Amniotic stem cell (primary cell): Measurements from ENCODE around the gene USP49.

Source experiments
- DNase-seq: peaks from one replicate; lab custom pipeline; 2025; lab: John Stamatoyannopoulos, UW

USP49 gene

DNA sequence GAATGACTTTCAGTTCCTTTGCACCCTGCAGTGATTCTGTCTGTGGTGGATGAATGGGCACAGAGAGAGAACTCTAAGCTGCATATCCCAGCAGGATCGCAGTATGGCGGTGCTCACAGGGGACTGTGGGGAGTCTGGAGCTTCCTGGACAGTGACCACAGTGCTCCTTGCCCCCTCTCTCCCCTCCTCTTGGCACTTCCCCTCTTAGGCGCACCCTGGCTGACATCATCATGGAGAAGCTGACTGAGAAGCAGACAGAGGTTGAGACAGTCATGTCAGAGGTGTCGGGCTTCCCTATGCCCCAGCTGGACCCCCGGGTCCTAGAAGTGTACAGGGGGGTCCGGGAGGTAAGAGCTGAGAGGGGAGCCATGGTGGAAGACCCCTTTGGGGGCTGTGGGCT, 34.7 kb upstream of the USP49 start:
- DNase-seq, result no peak

DNA sequence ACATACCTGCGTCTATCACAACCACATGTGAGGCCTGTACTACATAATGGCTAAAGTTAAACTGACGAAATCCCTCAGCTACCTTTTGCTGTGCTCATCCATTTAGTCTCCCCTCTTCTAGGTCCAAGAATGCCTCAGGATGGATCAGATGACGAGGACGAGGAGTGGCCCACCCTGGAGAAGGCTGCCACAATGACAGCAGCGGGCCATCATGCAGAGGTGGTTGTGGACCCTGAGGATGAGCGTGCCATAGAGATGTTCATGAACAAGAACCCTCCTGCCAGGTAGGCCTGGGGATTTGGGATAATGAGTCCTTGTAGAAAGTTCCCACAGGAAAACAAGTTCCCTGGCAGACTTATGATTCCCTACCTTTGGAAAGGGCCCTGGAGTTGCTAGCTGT, 32.1 kb upstream of the USP49 start:
- DNase-seq, result no peak

DNA sequence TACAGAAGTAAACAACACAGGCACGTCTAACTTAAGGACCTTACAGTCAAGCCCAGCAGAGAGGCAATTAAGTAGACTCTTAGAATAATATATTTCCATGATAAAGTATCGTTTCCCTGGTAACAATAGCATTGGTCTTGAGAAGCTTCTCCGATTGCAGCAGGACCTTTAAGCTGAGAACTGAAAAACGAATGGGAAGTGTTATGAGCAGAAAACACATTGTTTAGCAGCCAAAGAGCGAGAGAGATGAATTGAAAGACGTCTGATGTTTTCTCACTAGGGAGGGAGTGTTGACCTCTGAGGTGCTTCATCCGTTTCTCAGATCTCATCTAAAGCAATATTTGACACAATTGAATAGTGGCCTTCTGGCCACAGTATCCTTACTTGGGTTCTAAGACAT, 27.0 kb upstream of the USP49 start:
- DNase-seq, result no peak

DNA sequence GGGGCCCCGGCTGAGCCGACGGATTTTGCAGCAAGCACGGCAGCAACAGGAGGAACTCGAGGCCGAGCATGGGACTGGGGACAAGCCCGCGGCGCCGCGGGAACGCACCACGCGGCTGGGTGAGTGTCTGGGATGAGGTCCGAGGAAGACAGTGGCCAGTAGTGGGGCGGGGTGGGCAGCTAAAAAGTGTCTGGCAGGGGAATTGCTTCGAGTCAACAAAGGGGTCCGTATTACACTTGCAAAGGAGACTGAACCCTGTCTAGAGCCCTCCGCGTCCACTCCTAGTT, 26.5 kb upstream of the USP49 start:
- no peak for DNase-seq

DNA sequence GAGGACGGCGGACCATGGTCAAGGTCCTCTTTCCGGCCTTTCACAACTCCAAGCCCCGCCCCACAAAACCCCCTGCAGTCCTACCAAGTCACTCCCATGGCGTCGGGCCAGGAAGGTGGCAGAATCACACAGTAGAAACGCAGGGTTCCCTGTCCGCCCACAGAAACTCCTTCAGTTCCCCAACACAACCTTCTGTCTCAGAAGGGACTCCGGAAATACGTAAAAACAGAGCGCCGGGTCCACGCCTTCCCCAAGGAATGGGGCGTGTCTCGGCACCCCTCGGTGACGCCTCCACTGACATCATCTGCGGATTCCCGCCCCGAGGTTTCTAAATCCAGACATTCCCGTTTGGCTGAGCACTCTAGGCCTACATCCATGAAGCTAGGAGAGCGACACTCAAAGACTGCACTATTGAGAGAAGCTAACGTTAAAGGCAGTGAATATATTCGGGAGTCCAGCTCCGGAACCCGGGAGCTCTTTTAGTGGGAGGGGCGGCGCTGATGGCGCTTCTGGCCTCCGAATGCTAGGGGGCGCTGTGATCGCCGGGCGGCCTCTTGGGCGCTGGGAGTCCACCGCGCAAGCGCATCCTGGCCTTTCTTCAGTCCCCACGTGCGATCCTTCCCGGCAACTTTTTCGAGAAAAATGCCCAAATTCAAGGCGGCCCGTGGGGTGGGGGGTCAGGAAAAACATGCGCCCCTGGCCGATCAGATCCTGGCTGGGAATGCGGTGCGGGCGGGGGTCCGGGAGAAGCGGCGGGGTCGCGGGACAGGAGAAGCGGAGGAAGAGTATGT, 25.9 kb upstream of the USP49 start, which contains the start of the genes BYSL and MED20:
Gene BYSL (plus strand): TSS at position 579 of the 791 bp plus-strand sequence. CDS start 64 bp downstream, at position 643.
Gene MED20 (minus strand): TSS at position 219 of the 791 bp plus-strand sequence. CDS start 121 bp downstream, at position 98.
- peak; percentile 83 for DNase-seq

DNA sequence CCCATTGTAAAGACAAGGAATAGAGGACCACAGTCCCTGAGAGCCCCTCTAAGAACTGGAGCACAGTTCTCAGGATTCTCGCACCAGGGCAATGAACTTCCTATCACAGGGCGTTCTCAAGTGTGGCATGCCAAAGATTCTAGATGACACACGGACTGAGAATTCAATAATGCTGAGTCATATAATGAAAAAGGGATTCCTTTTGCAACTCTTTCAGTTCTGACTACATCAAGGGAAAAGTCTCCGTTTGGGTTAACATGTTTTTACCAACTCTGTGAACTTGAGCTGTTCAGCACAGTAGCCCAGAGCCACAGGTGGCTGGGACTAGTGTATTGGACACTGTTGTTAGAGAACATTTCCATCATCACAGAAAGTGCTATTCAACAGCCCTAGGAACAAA, 22.4 kb upstream of the USP49 start:
- DNase-seq, result peak; percentile 79

DNA sequence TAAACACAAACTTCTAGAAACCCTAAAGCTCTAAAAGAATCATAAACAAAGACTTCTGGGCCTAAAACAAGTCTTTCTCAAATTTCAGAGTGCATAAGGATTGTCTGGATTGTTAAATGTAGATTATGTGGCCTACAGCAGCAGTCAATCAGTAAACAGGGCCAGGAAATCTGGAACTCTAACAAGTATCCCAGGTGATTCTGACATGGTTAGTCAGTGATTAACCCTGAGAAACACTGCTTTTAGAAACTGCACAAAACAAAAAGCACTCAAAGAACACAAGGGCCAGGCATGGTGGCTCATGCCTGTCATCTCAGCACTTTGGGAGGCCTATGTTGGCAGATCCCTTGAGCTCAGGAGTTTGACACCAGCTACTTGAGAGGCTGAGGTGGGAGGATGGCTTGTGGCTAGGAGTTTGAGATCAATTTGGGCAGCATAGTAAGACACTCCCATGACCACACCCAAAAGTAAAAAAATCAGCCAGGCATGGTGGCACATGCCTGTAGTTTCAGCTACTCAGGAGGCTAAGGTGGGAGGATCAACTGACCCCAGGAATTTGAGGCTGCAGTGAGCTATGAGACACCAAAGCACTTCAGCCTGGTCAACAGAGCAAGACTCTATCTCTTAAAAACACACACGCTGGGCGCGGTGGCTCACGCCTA, 19.8 kb upstream of the USP49 start:
- no peak for DNase-seq

DNA sequence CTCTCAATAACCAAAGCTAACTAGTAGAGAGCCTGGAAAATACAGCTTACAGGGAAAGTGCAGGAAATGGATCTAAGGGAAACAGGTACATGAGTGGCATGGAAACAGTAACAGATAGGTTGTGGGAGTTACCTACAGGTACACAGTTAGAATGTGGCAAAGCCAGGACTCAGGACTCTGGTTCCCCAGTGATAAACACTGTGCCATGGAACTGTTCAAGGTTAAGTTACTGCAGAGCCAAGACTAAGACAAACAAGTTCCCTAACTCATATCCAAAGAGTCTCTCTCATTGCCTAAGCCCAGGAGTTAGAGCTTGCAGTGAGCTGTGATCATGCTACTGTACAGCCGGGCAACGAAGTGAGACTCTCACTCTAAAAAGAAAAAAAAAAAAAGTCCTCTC, 19.2 kb upstream of the USP49 start:
- no peak for DNase-seq

DNA sequence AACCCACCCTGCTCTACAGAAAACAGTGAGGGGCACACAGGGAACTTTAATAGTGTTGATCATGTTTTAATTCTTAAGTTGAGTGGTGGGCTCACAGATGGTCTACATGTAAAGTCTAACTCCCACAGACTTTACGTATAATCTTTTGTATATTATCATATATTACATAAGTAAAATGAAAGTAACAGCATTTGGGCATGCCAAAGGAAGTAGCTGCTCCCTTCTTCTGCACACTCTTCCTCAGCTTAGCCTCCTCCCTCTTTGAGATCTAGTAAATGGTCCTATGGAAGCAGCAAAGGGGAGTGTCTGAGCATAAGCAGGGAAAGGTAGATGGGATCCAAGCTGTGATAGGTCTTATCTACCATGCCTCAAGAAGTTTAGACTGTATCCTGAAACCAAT, 14.6 kb upstream of the USP49 start:
- DNase-seq, result no peak

DNA sequence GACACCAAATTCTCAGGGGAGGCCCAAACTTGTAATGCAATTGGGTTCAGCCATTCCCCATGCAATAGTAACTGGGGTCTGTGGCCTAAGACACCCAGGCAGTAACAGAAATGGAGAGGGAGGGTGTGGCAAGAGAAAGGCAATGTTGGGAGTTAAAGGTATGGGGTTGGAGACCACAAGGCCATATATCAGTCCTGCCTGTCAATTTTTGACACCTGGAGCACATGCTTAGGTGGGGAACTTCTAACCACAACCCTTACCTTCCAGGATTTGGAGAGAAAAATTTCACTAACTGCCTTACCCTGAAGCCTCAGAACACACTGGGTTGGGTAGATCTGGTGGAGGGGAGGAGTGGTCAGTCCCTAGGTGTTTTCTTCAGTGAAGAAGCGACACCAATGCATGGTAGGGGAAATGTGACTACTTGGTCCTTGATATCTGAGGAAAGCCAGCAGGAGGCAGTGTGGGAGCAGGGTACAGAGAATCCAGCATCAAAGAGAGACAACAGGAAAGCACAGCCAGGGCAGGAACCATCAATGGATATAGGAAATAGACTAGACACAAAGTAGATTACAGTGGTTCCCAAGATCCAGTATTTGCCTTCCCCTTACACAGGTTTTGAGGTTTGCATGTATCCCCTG, 6.8 kb upstream of the USP49 start:
- no peak for DNase-seq

DNA sequence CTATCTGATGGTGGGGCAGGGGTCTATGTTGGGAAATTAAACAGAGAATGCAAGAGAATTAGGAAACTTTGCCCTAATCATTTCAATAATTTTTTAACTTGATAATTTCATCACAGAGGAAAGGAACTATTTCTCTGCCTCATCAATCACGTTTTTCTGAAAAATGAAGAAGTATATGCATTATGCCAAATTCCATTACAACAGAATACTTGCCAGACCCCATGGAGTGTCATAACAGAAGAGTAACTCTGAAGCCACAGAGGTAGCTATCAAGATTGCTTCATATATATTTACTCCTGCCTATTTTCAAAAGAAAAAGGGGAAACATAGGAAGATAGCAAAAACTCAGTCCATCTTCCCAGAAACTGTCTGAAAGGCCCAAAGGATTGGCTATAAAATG, 5.7 kb upstream of the USP49 start:
- DNase-seq, result no peak

DNA sequence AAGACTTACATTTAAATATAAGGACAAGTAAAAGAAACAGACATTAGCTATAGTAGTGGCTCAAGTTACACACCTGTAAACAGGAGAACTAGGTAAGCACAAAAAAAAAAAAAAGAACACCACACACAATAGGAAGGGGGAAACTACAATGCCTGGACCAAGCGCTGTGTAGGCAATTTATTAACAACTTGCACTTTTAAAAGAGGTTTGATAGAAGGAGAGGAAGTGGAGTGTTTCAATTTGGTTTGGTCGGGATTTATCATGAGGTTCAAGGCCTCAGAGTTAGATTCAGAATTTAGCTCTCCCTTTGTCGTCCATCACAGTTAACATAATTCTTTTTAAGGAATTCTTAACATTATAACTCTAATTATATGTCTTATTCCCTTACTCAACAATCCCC, 1.1 kb upstream of the USP49 start:
- DNase-seq, result no peak

DNA sequence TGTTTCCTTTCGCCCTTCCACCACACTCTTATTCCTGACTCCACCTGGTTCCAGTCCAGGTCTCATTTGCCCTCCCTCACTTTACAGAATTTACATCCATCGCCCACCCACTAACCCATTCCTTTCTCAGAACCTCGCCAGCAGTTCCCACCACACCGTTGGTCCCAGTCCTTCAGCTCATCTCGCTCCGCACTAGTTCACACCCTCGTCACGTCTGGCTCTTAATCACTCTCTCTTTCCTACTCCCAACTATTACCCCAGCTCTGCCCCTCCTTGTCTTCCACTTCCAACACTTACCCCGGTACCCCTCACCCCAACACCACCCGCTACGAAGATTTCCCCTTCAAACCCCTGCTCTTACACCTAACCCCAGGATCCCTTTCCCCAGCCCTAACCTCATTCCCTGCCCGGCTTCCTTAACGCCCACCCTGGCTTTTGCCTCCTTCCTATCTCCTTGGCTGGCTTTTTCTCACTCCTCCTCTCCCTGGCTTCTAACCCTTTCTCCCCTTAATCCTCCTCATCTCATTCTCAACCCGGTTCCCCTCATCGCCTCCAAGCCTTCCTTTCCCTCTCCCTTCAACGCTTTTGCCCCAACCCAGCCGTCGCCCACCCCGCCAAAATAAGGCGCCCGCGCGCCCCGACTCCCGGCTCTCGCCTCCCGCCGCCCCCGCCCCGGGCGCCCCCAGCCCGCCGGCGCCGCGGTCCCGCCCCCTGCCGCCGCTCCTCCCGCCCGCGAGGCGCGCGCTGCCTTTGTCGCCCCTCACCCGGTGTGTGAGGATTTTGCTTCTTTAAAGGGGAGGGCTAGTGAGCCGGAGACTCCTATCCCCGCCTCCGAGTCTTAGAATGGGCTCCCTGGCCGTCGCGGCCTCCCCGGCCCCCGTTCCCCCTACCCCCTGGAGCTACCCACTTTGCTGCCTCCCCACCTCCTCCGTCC, 542 bp downstream of the USP49 start:
- no peak for DNase-seq

DNA sequence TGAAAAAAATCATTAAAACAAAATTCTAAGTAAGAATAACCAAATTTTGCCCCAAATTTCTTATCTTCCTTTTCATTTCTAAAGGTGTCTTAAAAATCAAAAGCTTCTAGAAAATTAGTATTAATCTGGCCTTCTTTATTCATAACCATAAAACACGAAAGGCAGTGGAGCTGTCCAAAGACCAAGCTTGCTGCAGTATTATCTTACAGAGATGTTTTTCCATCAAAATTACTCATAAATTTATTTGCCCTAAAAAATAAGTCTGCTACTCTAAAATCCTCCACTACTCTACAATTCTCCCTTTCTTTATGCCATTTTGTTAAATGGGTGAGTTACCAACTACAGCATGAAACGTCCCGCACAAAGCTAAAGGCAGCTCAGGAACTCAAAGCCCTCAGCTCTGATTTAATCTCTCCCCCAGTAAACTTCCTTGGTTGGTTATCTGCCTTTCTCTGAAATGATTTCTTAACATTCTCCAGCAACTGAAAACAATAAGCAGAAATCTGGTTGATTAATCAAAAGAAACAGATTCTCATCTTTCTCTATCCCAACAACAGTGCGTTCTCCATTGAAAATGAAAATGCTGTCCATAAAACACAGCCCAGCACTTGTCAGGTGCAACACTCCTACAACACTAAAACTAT, 2.1 kb downstream of the USP49 start:
- no peak for DNase-seq

DNA sequence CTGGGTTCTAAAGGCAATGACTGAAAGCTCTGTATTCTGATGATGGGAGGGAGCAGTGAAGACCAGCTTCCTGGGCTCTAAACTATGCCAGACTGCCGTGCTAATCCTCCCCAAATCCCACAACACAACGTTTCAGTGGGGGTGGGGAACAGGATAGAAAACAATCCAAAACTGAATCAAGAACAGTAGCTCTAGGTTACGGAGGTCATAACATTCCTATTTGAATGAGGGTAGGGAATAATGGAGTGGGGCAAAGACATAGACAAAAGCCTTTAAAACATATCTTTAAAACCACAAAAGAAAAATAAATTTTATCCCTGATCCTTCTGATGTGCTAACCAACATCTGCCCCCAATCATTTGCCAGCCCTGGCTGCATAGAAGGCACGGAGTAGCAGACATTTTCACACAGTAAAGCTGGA, 7.8 kb downstream of the USP49 start:
- no peak for DNase-seq

DNA sequence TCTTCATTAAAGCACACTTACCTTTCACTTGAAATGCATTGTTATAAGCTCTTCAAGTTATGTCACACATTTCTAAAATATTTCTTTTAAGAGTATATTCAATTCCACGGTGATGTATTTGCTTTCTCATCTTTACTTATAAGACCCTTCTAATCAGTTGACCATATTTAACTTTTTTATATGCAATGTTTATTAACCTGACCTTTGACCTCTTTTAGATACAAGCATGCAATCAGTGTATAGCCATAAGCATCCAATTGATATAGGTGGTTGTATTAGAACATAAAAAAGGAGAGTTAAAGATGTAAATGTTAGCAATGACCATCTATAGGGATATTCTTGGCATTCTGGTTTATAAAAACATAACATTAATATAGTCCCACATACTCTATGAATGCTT, 9.2 kb downstream of the USP49 start:
- DNase-seq, result no peak

DNA sequence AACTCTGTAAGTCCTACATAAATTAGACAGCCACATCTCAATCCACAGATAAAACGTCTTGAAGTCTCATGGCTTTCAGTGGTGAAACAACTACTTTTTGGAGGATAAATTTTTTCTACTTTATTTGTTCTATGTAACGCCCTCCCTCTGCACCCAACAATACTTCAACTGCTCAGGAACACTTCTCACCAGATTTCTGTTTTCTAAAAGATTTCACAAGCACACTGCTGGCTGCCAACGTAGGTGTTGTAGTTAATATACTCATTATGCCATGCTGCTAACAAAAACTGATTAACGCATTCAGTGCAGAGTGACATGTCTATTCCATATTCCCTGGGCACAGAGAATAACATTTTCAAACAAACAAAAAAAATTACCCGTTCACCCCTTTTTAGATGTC, 10.2 kb downstream of the USP49 start:
- DNase-seq, result no peak

DNA sequence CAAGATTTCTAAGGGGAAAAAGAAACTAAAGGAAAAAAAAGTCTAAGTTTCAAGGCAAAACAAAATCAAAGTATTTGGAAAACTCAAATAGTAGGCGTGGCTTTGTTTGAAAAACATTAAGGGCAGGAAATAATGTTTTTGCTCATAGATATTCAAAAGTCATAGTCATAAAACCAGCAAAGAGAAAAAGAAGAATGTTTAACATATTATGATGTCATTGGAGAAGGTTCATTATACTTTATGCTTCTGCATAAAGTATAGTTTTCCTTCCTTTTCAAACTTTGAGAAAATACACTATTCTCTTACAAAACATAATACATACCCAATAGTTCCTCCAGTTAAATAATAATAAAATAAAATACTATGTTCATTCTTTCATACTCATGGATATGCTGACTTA, 13.7 kb downstream of the USP49 start:
- no peak for DNase-seq

DNA sequence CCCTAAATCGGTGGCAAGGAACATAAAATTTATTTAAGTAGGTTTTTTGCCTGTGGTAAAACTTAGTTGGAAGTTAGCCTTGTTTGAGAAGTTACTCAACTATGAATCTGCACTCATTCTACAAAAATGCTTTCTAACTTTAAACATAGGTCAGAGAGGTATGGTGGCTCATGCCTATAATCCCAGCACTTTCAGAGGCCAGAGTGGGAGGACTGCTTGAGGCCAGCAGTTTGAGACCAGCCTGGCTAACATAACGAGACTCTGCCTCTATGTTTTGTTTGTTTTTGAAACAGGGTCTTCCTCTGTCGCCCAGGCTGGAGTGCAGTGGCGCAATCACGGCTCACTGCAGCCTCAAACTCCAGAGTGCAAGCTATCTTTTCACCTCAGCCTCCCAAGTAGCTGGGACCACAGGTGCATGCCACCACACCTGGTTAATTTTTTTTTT, 16.2 kb downstream of the USP49 start:
- DNase-seq, result no peak

DNA sequence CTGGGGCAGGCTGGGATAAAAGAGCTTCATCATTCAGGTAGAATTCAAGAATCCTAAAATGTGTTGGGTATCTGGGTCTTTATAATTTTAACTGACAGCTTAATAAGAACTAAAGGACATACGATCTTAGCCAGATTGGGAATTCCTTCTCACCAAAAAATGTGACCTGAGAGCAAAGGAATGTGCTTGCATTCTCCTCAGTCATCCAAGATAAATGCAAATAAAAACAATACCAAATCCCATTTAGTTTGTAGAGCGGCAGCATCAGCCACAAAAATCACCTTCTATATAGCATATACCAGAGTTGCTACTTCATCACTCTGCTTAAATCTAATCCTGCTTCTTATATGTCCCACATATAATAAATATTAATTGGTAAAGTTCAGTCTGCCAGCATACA, 16.9 kb downstream of the USP49 start:
- DNase-seq, result no peak

DNA sequence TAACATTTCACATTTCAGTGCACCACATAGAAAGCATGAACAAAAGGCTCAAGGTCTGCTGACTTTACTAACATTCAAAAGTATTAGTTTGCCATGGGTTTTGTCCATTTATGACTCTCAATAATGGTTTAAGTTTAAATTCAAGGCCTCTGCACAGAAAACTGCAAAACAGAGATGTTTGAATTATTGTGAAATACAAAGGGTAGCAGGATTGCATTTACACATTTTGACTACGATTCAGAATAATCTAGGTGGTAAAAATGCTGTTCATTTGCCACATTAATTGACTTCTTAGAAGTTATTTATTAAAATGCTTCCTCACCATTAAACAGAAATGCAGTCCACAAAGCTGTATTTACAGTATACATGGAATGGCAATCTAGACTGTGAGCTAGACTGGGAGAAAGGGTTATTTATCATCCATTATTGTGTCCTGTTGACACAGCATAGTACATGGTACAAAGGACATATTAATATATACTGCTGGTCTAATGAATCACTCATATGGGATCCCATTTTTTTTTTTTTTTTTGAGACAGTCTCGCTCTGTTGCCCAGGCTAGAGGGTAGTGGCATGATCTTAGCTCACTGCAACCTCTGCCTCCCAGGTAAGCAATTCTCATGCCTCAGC, 18.0 kb downstream of the USP49 start:
- no peak for DNase-seq
